Spinal cord (tissue), 10 donors: Measurements from ENCODE around the gene MIS12. TPM values are rescaled to one million over a fixed set of nuclear protein-coding genes. Genes with fewer than 3 reads are reported as not detected.

Experiments used
- DNase-seq, 6 donors: peaks; one replicate each; pipeline versions ENCODE4 v3.0.0 to v3.0.0-alpha.2; 2013 to 2015; ENCODE audit warnings: low spot score in 6 of 6, low read depth in 4 of 6
- H3K27ac ChIP-seq: one replicate; pipeline ENCODE4 v1.5.1; 2013; ENCODE audit warnings: low read depth, low read length, control low read depth
- H3K27me3 ChIP-seq: one replicate; pipeline ENCODE4 v1.6.1; 2013; ENCODE audit warnings: low read length; ENCODE audit not compliant: control insufficient read depth, insufficient read depth
- H3K36me3 ChIP-seq: one replicate; pipeline ENCODE4 v1.6.1; 2013; ENCODE audit warnings: low read length; ENCODE audit not compliant: control insufficient read depth, insufficient read depth
- H3K4me1 ChIP-seq: one replicate; pipeline ENCODE4 v1.6.1; 2013; ENCODE audit warnings: low read length; ENCODE audit not compliant: control insufficient read depth, insufficient read depth
- H3K4me3 ChIP-seq: one replicate; pipeline ENCODE4 v1.5.1; 2013; ENCODE audit warnings: low read depth, low read length, control low read depth
- H3K9me3 ChIP-seq: one replicate; pipeline ENCODE4 v1.6.1; 2013; ENCODE audit warnings: low read length; ENCODE audit not compliant: control insufficient read depth, insufficient read depth
- WGBS: methylation state at CpG from one replicate; pipeline ENCODE4 v1.1.5; 2013; ENCODE audit warnings: missing lambda C conversion rate; ENCODE audit not compliant: insufficient coverage; 5-methylcytosine and 5-hydroxymethylcytosine counted together
- long read RNA-seq, 4 donors: transcript quantifications; one replicate each; lab custom pipeline, GENCODE V29; 2026
- polyA plus RNA-seq, 2 donors: library from polyadenylated mRNA; unstranded; fragments of 120-200 nt; gene quantifications; one replicate each; pipeline ENCODE4 v1.2.1, GENCODE V29; 2013; ENCODE audit not compliant: insufficient read length in 2 of 2
- total RNA-seq, 2 donors: library from RNA; depleted of rRNA in 1 of 2; stranded (reverse); fragments of 120-200 nt in 1 of 2; fragments of >200 nt in 1 of 2; gene quantifications; one replicate each; pipeline versions ENCODE4 v1.2.3 to v1.2.4, GENCODE V29; 2013 to 2014
- donor health status: healthy.

MIS12 gene
- total RNA-seq (10 to 100 TPM; 19.4 to 27.0 TPM), polyA plus RNA-seq (10 to 100 TPM; 26.2 to 27.1 TPM)
- long read RNA-seq, donor 1, partial matches to known transcripts = 10 of 15 reads
- long read RNA-seq, donor 1, other reads (novel, unspliced or antisense) = 0 of 15 reads
- long read RNA-seq, donor 2, partial matches to known transcripts = 0 of 4 reads
- long read RNA-seq, donor 2, other reads (novel, unspliced or antisense) = 0 of 4 reads
- long read RNA-seq, donor 3, partial matches to known transcripts = 0 of 2 reads
- long read RNA-seq, donor 3, other reads (novel, unspliced or antisense) = 0 of 2 reads
- long read RNA-seq, donor 4, partial matches to known transcripts = 9 of 14 reads
- long read RNA-seq, donor 4, other reads (novel, unspliced or antisense) = 0 of 14 reads

GRCh38 chr17:5486206-5487124 lies at the start of gene MIS12:
Gene MIS12 (plus strand): TSS chr17:5486566. CDS start chr17:5488863, 2,297 bp downstream.
- Histone ChIP-seq H3K36me3 (peaks cover 21% of the 10 kb centered on the region), H3K9me3 (no peaks in the 10 kb centered on the region), H3K27ac (peak within 1 kb of the TSS; percentile 99), H3K4me3 (peak within 1 kb of the TSS; percentile 92), H3K27me3 (no peaks in the 10 kb centered on the region), H3K4me1 (peaks cover 18% of the 10 kb centered on the region)
- WGBS = under 1% methylated on average over 73 of the region's 77 CpGs
- DNase-seq = peak in 5 of 6 donors; percentile 96 to 100 (median 98)

GRCh38 chr17:5437721-5438317 lies 48.5 kb upstream of the MIS12 start:
- H3K27ac ChIP-seq = no peak overlapping the region
- DNase-seq = no peak
- H3K4me1 ChIP-seq = peaks cover 9% of the 10 kb centered on the region
- no peaks in the 10 kb centered on the region for H3K9me3 ChIP-seq
- peak overlapping the region; percentile 66 for H3K4me3 ChIP-seq
- no peaks in the 10 kb centered on the region for H3K27me3 ChIP-seq
- 90% methylated on average over 2 of the region's 5 CpGs for WGBS
- peaks cover 48% of the 10 kb centered on the region for H3K36me3 ChIP-seq

GRCh38 chr17:5438716-5439445 lies 47.5 kb upstream of the MIS12 start, which contains the start of gene C1QBP:
Gene C1QBP (minus strand): TSS chr17:5439155. CDS start chr17:5439073, 82 bp downstream.
- H3K4me3 ChIP-seq = peak within 1 kb of the TSS; percentile 66
- H3K27me3 ChIP-seq = no peaks in the 10 kb centered on the region
- H3K27ac ChIP-seq = peak within 1 kb of the TSS; percentile 60
- peak; percentile 83 to 97 (median 89) for DNase-seq
- under 1% methylated on average over 71 of the region's 75 CpGs for WGBS
- peaks cover 9% of the 10 kb centered on the region for H3K4me1 ChIP-seq
- H3K9me3 ChIP-seq = no peaks in the 10 kb centered on the region
- peaks cover 43% of the 10 kb centered on the region for H3K36me3 ChIP-seq

GRCh38 chr17:5439446-5439764 lies 47.0 kb upstream of the MIS12 start:
- peak overlapping the region; percentile 60 for H3K27ac ChIP-seq
- H3K4me3 ChIP-seq = peak overlapping the region; percentile 66
- no peaks in the 10 kb centered on the region for H3K27me3 ChIP-seq
- H3K4me1 ChIP-seq = peaks cover 9% of the 10 kb centered on the region
- no CpG with 5 or more reads among the region's 1 CpG for WGBS
- DNase-seq = no peak
- no peaks in the 10 kb centered on the region for H3K9me3 ChIP-seq
- H3K36me3 ChIP-seq = peaks cover 43% of the 10 kb centered on the region

- no peak for DNase-seq
- Histone ChIP-seq H3K4me3 (no peak overlapping the region), H3K36me3 (peaks cover 45% of the 10 kb centered on the region), H3K4me1 (peaks cover 3% of the 10 kb centered on the region), H3K9me3 (no peaks in the 10 kb centered on the region), H3K27ac (no peak overlapping the region), H3K27me3 (no peaks in the 10 kb centered on the region)
- WGBS = 100% methylated on average over 2 of the region's 6 CpGs
Measured at GRCh38 chr17:5443728-5444127, 42.6 kb upstream of the MIS12 start.

- Histone ChIP-seq H3K4me1 (peaks cover 3% of the 10 kb centered on the region), H3K36me3 (peaks cover 45% of the 10 kb centered on the region), H3K9me3 (no peaks in the 10 kb centered on the region), H3K4me3 (no peak overlapping the region), H3K27ac (no peak overlapping the region), H3K27me3 (no peaks in the 10 kb centered on the region)
- WGBS = 94% methylated on average over 22 of the region's 22 CpGs
- no peak for DNase-seq
Measured at GRCh38 chr17:5444209-5444608, 42.2 kb upstream of the MIS12 start.

GRCh38 chr17:5446786-5447185 lies 39.6 kb upstream of the MIS12 start:
- H3K9me3 ChIP-seq = no peaks in the 10 kb centered on the region
- no peak overlapping the region for H3K27ac ChIP-seq
- DNase-seq = peak in 1 of 6 donors; percentile 36
- H3K4me1 ChIP-seq = peaks cover 3% of the 10 kb centered on the region
- WGBS = 74% methylated on average over 6 of the region's 8 CpGs
- no peak overlapping the region for H3K4me3 ChIP-seq
- peaks cover 52% of the 10 kb centered on the region for H3K36me3 ChIP-seq
- H3K27me3 ChIP-seq = no peaks in the 10 kb centered on the region

- DNase-seq = no peak
- H3K36me3 ChIP-seq = peaks cover 17% of the 10 kb centered on the region
- no peaks in the 10 kb centered on the region for H3K27me3 ChIP-seq
- no peak overlapping the region for H3K27ac ChIP-seq
- H3K4me1 ChIP-seq = peaks cover 19% of the 10 kb centered on the region
- 87% methylated on average over 6 of the region's 10 CpGs for WGBS
- no peak overlapping the region for H3K4me3 ChIP-seq
- H3K9me3 ChIP-seq = no peaks in the 10 kb centered on the region
Measured at GRCh38 chr17:5464717-5465507, 21.5 kb upstream of the MIS12 start.
